Aorta (tissue), 5 donors: Measurements from ENCODE around the gene TMEM259. TPM values are rescaled to one million over a fixed set of nuclear protein-coding genes. Genes with fewer than 3 reads are reported as not detected.

ENCODE experiments used
- ATAC-seq: fragments of 200-7000 bp; cut with Tn5 transposase; one replicate; pipeline ENCODE4 v1.9.1; 2022; ENCODE audit warnings: moderate library complexity; ENCODE audit not compliant: low FRiP score
- DNase-seq, 2 donors: peaks; one replicate each; pipeline ENCODE4 v3.0.0-alpha.2; 2020
- H3K27ac ChIP-seq, 2 donors: one replicate each; pipeline ENCODE4 v1.5.1; 2013; ENCODE audit warnings: low read length in 2 of 2, mild to moderate bottlenecking in 2 of 2, moderate library complexity in 2 of 2, control low read depth in 1 of 2, inconsistent platforms in 1 of 2, low read depth in 1 of 2
- H3K27me3 ChIP-seq, 2 donors: one replicate each; pipeline ENCODE4 v1.6.1; 2013; ENCODE audit warnings: control low read depth in 1 of 2, low read length in 1 of 2, mild to moderate bottlenecking in 1 of 2, moderate library complexity in 1 of 2; ENCODE audit not compliant: insufficient read depth in 2 of 2, control insufficient read depth in 1 of 2
- H3K36me3 ChIP-seq, 2 donors: one replicate each; pipeline ENCODE4 v1.6.1; 2013; ENCODE audit warnings: control low read depth in 1 of 2, low read length in 1 of 2, mild to moderate bottlenecking in 1 of 2; ENCODE audit not compliant: insufficient read depth in 2 of 2, control insufficient read depth in 1 of 2
- H3K4me1 ChIP-seq, 2 donors: one replicate each; pipeline ENCODE4 v1.6.1; 2013; ENCODE audit warnings: low read length in 2 of 2, control low read depth in 1 of 2, mild to moderate bottlenecking in 1 of 2, moderate library complexity in 1 of 2; ENCODE audit not compliant: insufficient read depth in 2 of 2, control insufficient read depth in 1 of 2
- H3K4me3 ChIP-seq, 2 donors: one replicate each; pipeline ENCODE4 v1.5.1; 2013; ENCODE audit warnings: low read length in 2 of 2, control low read depth in 1 of 2, mild to moderate bottlenecking in 1 of 2
- H3K9me3 ChIP-seq: one replicate; pipeline ENCODE4 v1.6.1; 2013; ENCODE audit warnings: mild to moderate bottlenecking, low read length; ENCODE audit not compliant: control insufficient read depth
- WGBS, 2 donors: extraction: QIAGEN DNeasy Blood & Tissue Kit; methylation state at CpG; one replicate each; pipeline ENCODE4 v1.1.7; 2013; 5-methylcytosine and 5-hydroxymethylcytosine counted together
- intact Hi-C, 2 donors: fragments of 100-400 bp; cut with DNase I; formaldehyde crosslinking; loops; one replicate each; pipeline versions ENCODE4 v1.14.2 to v1.15.0; 2022
- long read RNA-seq, 2 donors: library from polyadenylated mRNA; unstranded; transcript quantifications; one replicate each; pipeline ENCODE4 v2.0.0, GENCODE V29; 2020 to 2021
- polyA plus RNA-seq, 2 donors: library from polyadenylated mRNA; stranded (reverse); fragments of 200-250 nt; gene quantifications; one replicate each; pipeline ENCODE4 v1.2.3, GENCODE V29; 2013
- total RNA-seq, 2 donors: library from RNA; stranded (reverse); fragmentation: NEBNext Ultra II Directional; extraction: Animal tissue kit (Norgen Biotek cat#: 25700); gene quantifications; one replicate each; pipeline ENCODE4 v1.2.1, GENCODE V29; 2021
- donor health status: healthy with polysubstance abuse.
- donor health status: Bipolar disorder and iron deficiency.
- donor health status: DM: no; HTN: no; CAD: no.
- donor health status: DM: no; HTN: no; CAD: no.
- donor health status: DM: yes; HTN: yes; CAD: no.

The TMEM259 gene
- total RNA-seq (100 to 1,000 TPM; 118 to 142 TPM), polyA plus RNA-seq (100 to 1,000 TPM in 1 of 2 donors, 10 to 100 TPM in 1; 50.1 to 434 TPM)
- long read RNA-seq, donor 1, transcript TMEM259-202 (11 exons, 2,748 nt): major isoform, 21 of 109 reads
- long read RNA-seq, donor 1, transcript TMEM259-208 (1 exons, 1,637 nt): minor isoform, 15 of 109 reads
- long read RNA-seq, donor 1, partial matches to known transcripts: 42 of 109 reads
- long read RNA-seq, donor 1, other reads (novel, unspliced or antisense): 30 of 109 reads
- long read RNA-seq, donor 2, transcript TMEM259-208 (1 exons, 1,637 nt): minor isoform, 22 of 196 reads
- long read RNA-seq, donor 2, transcript TMEM259-202 (11 exons, 2,748 nt): major isoform, 46 of 196 reads
- long read RNA-seq, donor 2, partial matches to known transcripts: 19 of 196 reads
- long read RNA-seq, donor 2, other reads (novel, unspliced or antisense): 109 of 196 reads

DNA sequence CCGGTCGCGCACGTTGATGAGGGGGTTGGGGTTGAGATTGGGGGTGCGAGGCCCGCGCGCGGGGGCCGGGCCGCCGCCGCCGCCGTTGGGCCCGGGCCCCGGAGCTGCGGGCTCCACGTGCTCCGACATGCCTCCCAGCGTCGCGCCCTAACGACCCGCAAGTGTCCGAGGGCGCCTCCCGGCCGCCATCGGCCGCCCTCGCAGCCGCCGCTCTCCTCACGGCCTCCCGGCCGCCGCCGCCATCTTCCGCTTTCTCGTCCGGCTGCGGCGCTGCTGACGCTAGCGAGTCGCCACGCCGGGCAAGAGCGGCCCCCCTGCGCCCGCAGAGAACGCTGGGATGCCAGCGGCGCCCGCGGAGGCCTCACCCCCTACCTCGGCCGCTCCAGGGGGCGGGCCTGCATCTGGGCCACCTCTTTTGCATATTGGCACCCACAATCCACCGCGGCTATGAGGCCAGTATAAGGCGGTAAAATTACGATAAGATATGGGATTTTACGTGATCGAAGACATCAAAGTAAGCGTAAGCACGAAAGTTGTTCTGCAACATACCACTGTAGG, at the start of gene TMEM259:
TSS of gene TMEM259 (minus strand) at position 256 of the 558 bp plus-strand sequence. CDS start at position 129, 127 bp downstream.
- H3K36me3 ChIP-seq: no peaks in the 10 kb centered on the region
- no peaks in the 10 kb centered on the region for H3K27me3 ChIP-seq
- peak; percentile 98 to 99 for DNase-seq
- peak within 1 kb of the TSS in 1 of 2 donors; percentile 87 for H3K27ac ChIP-seq
- H3K4me1 ChIP-seq: no peaks in the 10 kb centered on the region
- peak within 1 kb of the TSS; percentile 36 to 78 for H3K4me3 ChIP-seq
- H3K9me3 ChIP-seq: no peaks in the 10 kb centered on the region
- intact Hi-C loops: loop anchor here in 1 of 2 donors (2.0 kb wide), 1 partner anchor 82 kb away; the partner anchor contains the start of gene GPX4
- peak; percentile 96 for ATAC-seq
- WGBS, 2 donors: 0 to 1% methylated on average over 57 to 68 of the region's 68 CpGs

DNA sequence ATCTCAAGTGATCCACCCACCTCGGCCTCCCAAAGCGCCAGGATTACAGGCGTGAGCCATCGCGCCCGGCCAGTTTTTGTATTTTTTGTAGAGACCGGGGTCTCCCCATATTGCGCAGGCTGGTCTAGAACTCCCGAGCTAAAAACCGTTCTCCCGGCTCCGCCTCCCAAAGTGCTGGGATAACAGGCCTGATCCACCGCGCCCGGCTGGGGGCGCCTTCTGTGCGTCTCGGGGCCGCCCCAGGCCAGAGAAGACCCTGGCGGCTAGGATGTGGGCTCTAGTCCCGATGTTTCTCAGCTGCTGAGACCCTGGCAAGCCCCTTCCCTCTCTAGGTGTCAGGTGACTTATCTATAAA, 49.6 kb upstream of the TMEM259 start:
- Histone ChIP-seq H3K9me3 (no peaks in the 10 kb centered on the region), H3K36me3 (no peaks in the 10 kb centered on the region), H3K4me3 (no peak overlapping the region), H3K27ac (no peak overlapping the region), H3K27me3 (no peaks in the 10 kb centered on the region), H3K4me1 (no peaks in the 10 kb centered on the region)
- ATAC-seq (no peak), DNase-seq (peak in 1 of 2 donors; percentile 47)
- 7 to 12% methylated on average over 21 of the region's 21 CpGs for WGBS, 2 donors
- intact Hi-C loops: no loop called here

DNA sequence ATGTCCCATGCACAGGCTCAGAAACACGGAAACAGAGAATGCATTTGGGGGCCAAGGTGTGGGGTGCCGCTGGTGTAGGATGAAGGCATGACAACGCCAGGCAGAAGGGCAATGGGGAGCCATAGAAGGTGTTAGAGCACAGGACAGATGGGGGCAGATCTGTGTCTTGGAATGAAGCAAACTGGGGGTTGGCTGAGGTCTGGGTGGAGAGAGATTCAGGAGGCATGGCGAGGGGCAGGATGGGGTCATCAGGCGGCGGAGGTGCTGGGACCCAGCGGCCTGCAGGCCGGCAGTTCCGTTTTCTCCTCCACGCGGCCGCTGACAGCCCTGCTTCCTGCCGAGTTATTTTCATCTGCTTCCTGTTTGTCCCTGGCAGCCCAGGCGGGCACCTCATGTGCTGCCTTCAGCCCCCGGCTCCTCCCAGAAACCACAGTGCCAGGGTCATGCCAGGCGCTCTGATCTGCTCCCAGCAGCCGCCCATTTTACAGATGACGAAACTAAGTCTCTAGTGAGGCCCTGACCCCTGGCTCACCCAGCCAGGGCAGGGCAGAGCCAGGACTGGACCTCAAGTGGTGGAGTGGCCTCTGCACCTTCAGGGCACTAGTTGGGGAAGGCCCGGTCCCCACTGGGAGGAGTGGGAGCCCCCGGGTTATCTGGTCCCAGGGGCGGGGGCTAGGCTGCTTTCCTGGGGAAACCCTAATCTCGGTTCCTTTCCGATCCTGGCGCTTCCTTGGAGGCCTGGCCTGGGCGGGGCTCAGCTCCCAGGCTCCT, 48.3 kb upstream of the TMEM259 start:
- peak; percentile 34 for ATAC-seq
- no peak overlapping the region for H3K27ac ChIP-seq
- no peaks in the 10 kb centered on the region for H3K27me3 ChIP-seq
- WGBS, 2 donors: 46 to 49% methylated on average over 25 of the region's 25 CpGs
- H3K36me3 ChIP-seq: no peaks in the 10 kb centered on the region
- DNase-seq: peak; percentile 83 to 91
- no peaks in the 10 kb centered on the region for H3K4me1 ChIP-seq
- H3K4me3 ChIP-seq: no peak overlapping the region
- intact Hi-C loops: no loop called here
- no peaks in the 10 kb centered on the region for H3K9me3 ChIP-seq

GRCh38 chr19:1068009-1069001, 47.4 kb upstream of the TMEM259 start:
- peak; percentile 4 for ATAC-seq
- WGBS, 2 donors: 72 to 76% methylated on average over 45 of the region's 45 CpGs
- no peak overlapping the region for H3K4me3 ChIP-seq

GRCh38 chr19:1067341-1067957, 46.5 kb upstream of the TMEM259 start:
- Histone ChIP-seq H3K9me3 (no peaks in the 10 kb centered on the region), H3K4me1 (no peaks in the 10 kb centered on the region), H3K36me3 (no peaks in the 10 kb centered on the region), H3K27me3 (no peaks in the 10 kb centered on the region), H3K27ac (no peak overlapping the region), H3K4me3 (peak overlapping the region in 1 of 2 donors; percentile 15)
- DNase-seq: peak; percentile 53 to 77
- intact Hi-C loops: no loop called here
- ATAC-seq: no peak
- 4 to 5% methylated on average over 33 to 38 of the region's 38 CpGs for WGBS, 2 donors

More at GRCh38 chr19:1068009-1069001, 47.4 kb upstream of the TMEM259 start:
- Histone ChIP-seq H3K4me1 (no peaks in the 10 kb centered on the region), H3K27me3 (no peaks in the 10 kb centered on the region), H3K27ac (no peak overlapping the region), H3K9me3 (no peaks in the 10 kb centered on the region), H3K36me3 (no peaks in the 10 kb centered on the region)
- intact Hi-C loops: no loop called here
- DNase-seq: peak; percentile 76 to 85

- no peak within 1 kb of the TSS for H3K27ac ChIP-seq
- intact Hi-C loops: no loop called here
- no peaks in the 10 kb centered on the region for H3K36me3 ChIP-seq
- 6% methylated on average over 49 to 61 of the region's 61 CpGs for WGBS, 2 donors
- H3K4me1 ChIP-seq: no peaks in the 10 kb centered on the region
- peak within 1 kb of the TSS in 1 of 2 donors; percentile 15 for H3K4me3 ChIP-seq
- no peak for ATAC-seq
- no peaks in the 10 kb centered on the region for H3K9me3 ChIP-seq
- peak; percentile 74 to 83 for DNase-seq
- no peaks in the 10 kb centered on the region for H3K27me3 ChIP-seq
Measured at GRCh38 chr19:1066748-1067340, 45.9 kb upstream of the TMEM259 start, which contains the start of gene ARHGAP45. Gene ARHGAP45 (plus strand): TSS chr19:1067167. CDS start chr19:1067406, 239 bp downstream.

DNA sequence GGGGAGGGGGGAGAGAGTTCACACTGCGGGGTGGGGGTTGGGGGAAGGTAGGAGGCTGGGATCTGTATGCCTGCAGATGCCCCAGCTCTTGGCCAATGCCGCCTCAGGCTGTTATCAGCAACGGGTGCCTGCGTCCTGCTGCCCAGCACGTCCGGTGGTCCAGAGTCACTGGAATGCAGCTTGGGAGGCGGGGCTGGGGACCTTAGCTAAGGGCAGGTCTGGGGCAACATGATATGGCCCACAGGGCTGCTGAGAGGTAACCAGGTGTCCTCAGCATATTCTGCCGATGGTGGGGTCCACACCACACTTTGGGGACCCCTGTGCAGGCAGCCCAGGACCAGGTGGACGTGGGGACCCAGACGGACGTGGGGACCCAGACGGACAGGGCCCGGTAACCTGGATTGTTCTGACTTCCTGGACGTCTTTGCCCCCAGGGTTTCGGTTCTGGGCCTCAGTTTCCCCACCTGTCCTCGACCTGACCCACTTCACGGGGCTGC, 45.4 kb upstream of the TMEM259 start:
- Histone ChIP-seq H3K27me3 (no peaks in the 10 kb centered on the region), H3K4me3 (no peak overlapping the region), H3K9me3 (no peaks in the 10 kb centered on the region), H3K36me3 (no peaks in the 10 kb centered on the region), H3K27ac (no peak overlapping the region), H3K4me1 (no peaks in the 10 kb centered on the region)
- intact Hi-C loops: no loop called here
- WGBS, 2 donors: 37 to 40% methylated on average over 16 to 17 of the region's 17 CpGs
- DNase-seq: peak; percentile 57 to 73
- no peak for ATAC-seq
